GM18511 (cell line): ENCODE data around the gene DLK1.

Experiments used
- ATAC-seq: cut with Tn5 transposase; IDR thresholded peaks from one replicate; pipeline ENCODE4 v1.9.1; 2021; ENCODE audit warnings: mild to moderate bottlenecking, moderate library complexity; ENCODE audit not compliant: unreplicated experiment

Gene DLK1

DNA sequence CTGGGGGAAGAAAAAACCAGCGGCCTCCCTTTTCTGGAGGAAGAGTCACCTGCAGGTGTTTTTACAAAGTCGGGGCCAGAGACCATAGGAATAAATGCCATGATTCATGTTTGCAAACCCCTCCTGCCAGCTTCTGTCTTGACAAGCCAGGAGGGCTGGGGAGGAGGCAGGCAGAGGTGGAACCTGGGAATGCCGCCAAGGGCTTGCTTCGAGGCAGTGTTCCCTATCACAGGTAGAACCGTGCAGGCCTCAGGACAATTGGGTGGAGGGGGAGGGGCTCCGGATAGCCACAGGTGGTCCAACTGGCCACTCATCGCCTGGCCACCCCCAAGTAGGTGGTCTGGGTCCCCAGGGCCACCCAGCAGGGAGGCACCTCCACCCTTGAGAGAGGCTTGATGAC lies 14.2 kb upstream of the DLK1 start:
- ATAC-seq = no peak

- ATAC-seq = no peak
These were observed 13.0 kb upstream of the DLK1 start for GRCh38 chr14:100713705-100714104.

- ATAC-seq = peak; percentile 41
These were observed 12.3 kb upstream of the DLK1 start for GRCh38 chr14:100714258-100714892.

GRCh38 chr14:100715332-100715731 lies 11.4 kb upstream of the DLK1 start:
- no peak for ATAC-seq

- no peak for ATAC-seq
These were observed 10.9 kb upstream of the DLK1 start for GRCh38 chr14:100715803-100716202.

GRCh38 chr14:100717386-100717785 lies 9.3 kb upstream of the DLK1 start:
- ATAC-seq = no peak

DNA sequence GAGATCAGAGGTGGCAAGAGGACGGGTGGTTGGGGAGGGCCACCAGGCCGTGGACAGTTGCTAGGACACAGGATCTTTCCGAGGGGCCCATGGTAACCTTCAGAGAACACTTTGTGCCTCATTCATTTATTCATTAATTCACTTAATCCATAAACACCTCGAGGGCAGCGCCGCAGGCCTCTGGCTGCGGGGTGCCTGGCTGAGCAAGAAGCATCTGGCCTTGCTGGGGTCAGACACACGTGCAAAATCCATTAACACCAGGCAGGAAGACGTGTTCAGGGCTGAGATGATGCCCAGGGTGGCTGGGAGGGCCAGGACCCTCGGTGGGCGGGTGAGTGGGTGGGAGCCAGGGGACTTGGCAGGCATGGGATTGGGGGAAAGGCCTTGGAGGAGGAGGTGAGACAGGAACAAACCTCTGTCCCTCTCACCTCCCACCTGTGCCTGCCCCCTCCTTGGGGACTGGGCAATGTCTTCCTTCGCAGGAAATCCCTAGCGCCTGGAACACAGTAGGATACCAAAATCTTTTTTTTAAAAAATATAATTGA lies 6.6 kb upstream of the DLK1 start:
- no peak for ATAC-seq

GRCh38 chr14:100721568-100721967 lies 5.1 kb upstream of the DLK1 start:
- ATAC-seq = no peak

DNA sequence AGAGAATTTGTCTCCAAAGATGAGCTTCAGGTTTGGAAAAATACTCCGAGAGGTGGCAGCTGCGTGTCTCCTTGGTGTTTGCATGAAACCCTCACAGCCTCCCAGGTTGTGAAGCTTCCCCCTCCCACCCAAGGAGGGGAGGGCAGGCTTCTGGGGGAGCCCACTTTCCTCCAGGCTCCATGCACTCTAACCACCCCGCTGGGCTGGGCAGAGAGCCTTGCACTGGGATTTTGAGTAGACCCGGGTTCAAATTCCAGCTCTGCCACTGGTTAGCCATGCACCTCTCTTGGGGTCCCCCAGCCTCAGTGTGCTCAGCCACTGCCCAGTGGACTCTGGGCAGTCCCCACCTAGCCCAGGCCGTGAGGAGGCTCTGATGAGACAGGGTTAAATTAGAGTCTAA lies 4.3 kb upstream of the DLK1 start:
- ATAC-seq = no peak

GRCh38 chr14:100723135-100723829 lies 3.4 kb upstream of the DLK1 start:
- no peak for ATAC-seq

- ATAC-seq = no peak
These were observed 2.8 kb upstream of the DLK1 start for GRCh38 chr14:100723830-100724437.

GRCh38 chr14:100724536-100724935 lies 2.2 kb upstream of the DLK1 start:
- no peak for ATAC-seq

- no peak for ATAC-seq
These were observed 905 bp upstream of the DLK1 start for GRCh38 chr14:100725587-100726387.

GRCh38 chr14:100727086-100727872 lies 587 bp downstream of the DLK1 start:
- ATAC-seq = no peak

- no peak for ATAC-seq
These were observed 1.2 kb downstream of the DLK1 start for GRCh38 chr14:100727873-100728240.

GRCh38 chr14:100728962-100729361 lies 2.3 kb downstream of the DLK1 start:
- no peak for ATAC-seq

DNA sequence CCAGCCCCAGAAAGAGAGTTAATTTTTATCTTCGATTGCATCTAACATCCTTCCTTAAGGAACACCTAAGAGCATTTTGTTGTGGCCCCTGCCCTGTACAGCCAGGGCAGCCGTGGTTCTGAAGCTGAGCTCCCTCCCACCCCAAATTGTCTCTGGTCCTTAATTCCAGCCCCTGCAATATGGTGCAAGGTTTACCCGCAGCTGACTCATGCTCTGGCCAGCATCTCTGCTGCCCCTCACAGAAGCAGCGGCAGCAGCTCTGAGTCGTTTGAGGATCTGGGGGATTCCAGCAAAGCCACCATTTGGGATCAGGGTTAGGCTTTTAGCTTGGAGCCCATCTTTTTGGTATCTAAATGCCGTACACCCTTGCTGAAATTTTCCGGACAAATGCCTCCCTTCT lies 3.3 kb downstream of the DLK1 start:
- ATAC-seq = no peak

DNA sequence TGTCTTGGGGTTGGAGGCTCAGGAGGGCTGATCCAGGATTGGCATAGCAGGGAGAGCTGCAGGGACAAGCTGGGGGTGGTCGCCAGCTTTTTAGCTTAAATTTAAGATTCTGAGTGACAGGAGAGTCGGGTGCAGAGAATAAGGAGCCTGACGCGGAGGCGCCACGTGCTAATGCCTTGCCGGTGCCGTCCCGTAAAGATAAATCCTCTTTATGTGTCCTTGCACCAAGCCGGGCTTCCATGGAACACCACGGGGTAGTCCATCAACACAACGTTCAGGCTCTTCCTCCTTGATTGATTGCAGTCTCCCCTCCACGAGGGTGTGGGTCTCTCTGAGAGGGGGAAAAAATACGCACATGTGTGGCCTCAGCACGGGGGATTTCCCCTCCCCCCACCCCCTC lies 3.9 kb downstream of the DLK1 start:
- ATAC-seq = no peak

- no peak for ATAC-seq
These were observed 4.4 kb downstream of the DLK1 start for GRCh38 chr14:100731011-100731670.
